H1 (cell line): ENCODE data around the gene TADA1. TPM values are rescaled to one million over a fixed set of nuclear protein-coding genes. Genes with fewer than 3 reads are reported as not detected.

ENCODE experiments used
- CTCF ChIA-PET: fragments of 300-600 bp; sonication (Branson Sonifier 250); formaldehyde crosslinking; loops from one replicate; lab custom pipeline; 2021; ENCODE audit not compliant: partially characterized antibody; lab: Charles Lee
- POLR2A ChIA-PET: fragments of 300-600 bp; sonication (Branson Sonifier 250); formaldehyde crosslinking; loops from one replicate; lab custom pipeline; 2021; ENCODE audit warnings: inconsistent platforms; ENCODE audit not compliant: partially characterized antibody; lab: Charles Lee
- DNase-seq, 2 experiments: peaks; one replicate each; pipeline versions ENCODE4 v3.0.0 to v3.0.0-alpha.2; 2010 to 2022; ENCODE audit warnings: low spot score in 2 of 2, low read depth in 1 of 2, mixed read lengths in 1 of 2
- FAIRE-seq: peaks from 2 replicates; lab custom pipeline; 2011; peaks lifted over from hg19 to GRCh38; lab: Jason Lieb, UNC
- H2AFZ ChIP-seq: 2 replicates; pipeline ENCODE4 v1.8.1; 2012; ENCODE audit warnings: low read length, inconsistent platforms
- H2AK5ac ChIP-seq: 2 replicates; pipeline ENCODE4 v1.6.1; 2013; ENCODE audit warnings: low read depth, low read length
- H2BK120ac ChIP-seq: replicated peaks from 2 replicates; pipeline ENCODE3; 2013; ENCODE audit warnings: low read depth, low read length, inconsistent platforms
- H2BK12ac ChIP-seq: 2 replicates; pipeline ENCODE4 v1.6.1; 2013; ENCODE audit warnings: low read depth, low read length
- H2BK15ac ChIP-seq: 2 replicates; pipeline ENCODE4 v1.6.1; 2013; ENCODE audit warnings: low read length
- H2BK20ac ChIP-seq: 2 replicates; pipeline ENCODE4 v1.6.1; 2013; ENCODE audit warnings: low read length
- H2BK5ac ChIP-seq: 2 replicates; pipeline ENCODE4 v1.6.1; 2013; ENCODE audit warnings: low read depth, low read length
- H3K14ac ChIP-seq: 2 replicates; pipeline ENCODE4 v1.6.1; 2013; ENCODE audit warnings: inconsistent platforms; ENCODE audit not compliant: insufficient read length
- H3K18ac ChIP-seq: 2 replicates; pipeline ENCODE4 v1.6.1; 2013; ENCODE audit warnings: low read length; ENCODE audit errors: extremely low read depth
- H3K23ac ChIP-seq: 2 replicates; pipeline ENCODE4 v1.6.1; 2013; ENCODE audit warnings: inconsistent platforms; ENCODE audit not compliant: insufficient read length
- H3K23me2 ChIP-seq: 2 replicates; pipeline ENCODE4 v1.6.1; 2013; ENCODE audit warnings: low read depth, low read length
- H3K27ac ChIP-seq: 2 replicates; pipeline ENCODE4 v1.6.1; 2011; ENCODE audit warnings: low read depth, low read length, inconsistent platforms
- H3K27me3 ChIP-seq, 4 experiments: replicated peaks in 1 of 4; 1 replicate in 1 of 4; 2 replicates in 3 of 4; pipeline versions ENCODE4 v1.6.1 to v1.8.1; 2011 to 2013; ENCODE audit warnings: low read length in 3 of 4, mild to moderate bottlenecking in 3 of 4, inconsistent platforms in 2 of 4, mixed read lengths in 2 of 4, moderate library complexity in 1 of 4; ENCODE audit not compliant: control insufficient read depth in 3 of 4, insufficient read depth in 3 of 4; ENCODE audit errors: extremely low read depth in 1 of 4
- H3K36me3 ChIP-seq, 4 experiments: 2 replicates each; pipeline versions ENCODE4 v1.6.1 to v1.8.1; 2011 to 2013; ENCODE audit warnings: mild to moderate bottlenecking in 4 of 4, low read length in 3 of 4, moderate library complexity in 2 of 4, control low read depth in 1 of 4, inconsistent platforms in 1 of 4; ENCODE audit not compliant: insufficient read depth in 4 of 4, control insufficient read depth in 2 of 4
- H3K4ac ChIP-seq: replicated peaks from 2 replicates; pipeline ENCODE3; 2013; ENCODE audit warnings: low read length, low read depth, mixed read lengths, inconsistent platforms; ENCODE audit not compliant: insufficient read length
- H3K4me1 ChIP-seq, 4 experiments: replicated peaks in 1 of 4; 1 replicate in 1 of 4; 2 replicates in 3 of 4; pipeline versions ENCODE4 v1.6.1 to v1.8.1; 2011 to 2013; ENCODE audit warnings: low read length in 3 of 4, inconsistent platforms in 2 of 4, mixed read lengths in 1 of 4; ENCODE audit not compliant: insufficient read depth in 4 of 4, control insufficient read depth in 3 of 4
- H3K4me2 ChIP-seq, 2 experiments: 2 replicates each; pipeline versions ENCODE4 v1.6.1 to v1.8.1; 2011 to 2013; ENCODE audit warnings: low read depth in 2 of 2, low read length in 2 of 2, control low read depth in 1 of 2, inconsistent platforms in 1 of 2, mild to moderate bottlenecking in 1 of 2; ENCODE audit not compliant: insufficient read depth in 1 of 2
- H3K4me3 ChIP-seq, 4 experiments: fragments of 200-600, 300-600 bp in 1 of 4; sonication (generic), shearing (Covaris generic), sonication (Bioruptor Twin) in 1 of 4; 2 replicates each; pipeline versions ENCODE4 v1.5.1 to v1.8.1; 2011 to 2016; ENCODE audit warnings: low read length in 4 of 4, low read depth in 3 of 4, control low read depth in 2 of 4, inconsistent platforms in 2 of 4, mild to moderate bottlenecking in 2 of 4, mixed read lengths in 1 of 4, moderate library complexity in 1 of 4; ENCODE audit not compliant: insufficient read depth in 2 of 4; ENCODE audit errors: extremely low read depth in 1 of 4
- H3K56ac ChIP-seq: replicated peaks from 2 replicates; pipeline ENCODE3; 2013; ENCODE audit warnings: low read depth, mild to moderate bottlenecking, mixed read lengths, low read length, inconsistent platforms; ENCODE audit not compliant: insufficient read length
- H3K79me1 ChIP-seq: 2 replicates; pipeline ENCODE4 v1.6.1; 2013; ENCODE audit warnings: low read depth, low read length, control low read depth
- H3K79me2 ChIP-seq, 2 experiments: 2 replicates each; pipeline versions ENCODE4 v1.6.1 to v1.8.1; 2012 to 2013; ENCODE audit warnings: low read length in 2 of 2, mild to moderate bottlenecking in 2 of 2, inconsistent platforms in 1 of 2; ENCODE audit not compliant: insufficient read depth in 2 of 2, control insufficient read depth in 1 of 2
- H3K9ac ChIP-seq, 4 experiments: replicated peaks in 1 of 4; 1 replicate in 1 of 4; 2 replicates in 3 of 4; pipeline versions ENCODE4 v1.6.1 to v1.8.1; 2011 to 2013; ENCODE audit warnings: low read depth in 3 of 4, low read length in 3 of 4, control low read depth in 2 of 4, mild to moderate bottlenecking in 2 of 4, moderate library complexity in 2 of 4, inconsistent platforms in 1 of 4; ENCODE audit errors: extremely low read depth in 1 of 4
- H3K9me3 ChIP-seq, 2 experiments: 2 replicates each; pipeline versions ENCODE4 v1.6.1 to v1.8.1; 2012 to 2013; ENCODE audit warnings: mild to moderate bottlenecking in 2 of 2, moderate library complexity in 2 of 2, control low read depth in 1 of 2, inconsistent platforms in 1 of 2, low read depth in 1 of 2, low read length in 1 of 2, mixed read lengths in 1 of 2; ENCODE audit not compliant: insufficient read depth in 2 of 2
- H4K20me1 ChIP-seq, 2 experiments: replicated peaks in 1 of 2; 2 replicates each; pipeline versions ENCODE3 to v1.8.1; 2011 to 2013; ENCODE audit warnings: inconsistent platforms in 2 of 2, low read length in 2 of 2, mild to moderate bottlenecking in 1 of 2; ENCODE audit not compliant: insufficient read depth in 2 of 2, control insufficient read depth in 1 of 2
- H4K5ac ChIP-seq: 2 replicates; pipeline ENCODE4 v1.6.1; 2013; ENCODE audit warnings: low read length, low read depth, mixed read lengths, inconsistent platforms; ENCODE audit not compliant: insufficient read length
- H4K8ac ChIP-seq: 2 replicates; pipeline ENCODE4 v1.8.0; 2013; ENCODE audit warnings: mild to moderate bottlenecking, moderate library complexity, low read length, inconsistent platforms; ENCODE audit not compliant: insufficient read depth; ENCODE audit errors: extremely low read depth
- H4K91ac ChIP-seq: replicated peaks from 2 replicates; pipeline ENCODE3; 2013; ENCODE audit warnings: low read length, mixed read lengths, inconsistent platforms; ENCODE audit not compliant: insufficient read length
- EZH2 ChIP-seq: fragments of 200-600 bp; sonication (generic); IDR thresholded peaks from 2 replicates; pipeline ENCODE4 v1.7.1; 2012; ENCODE audit warnings: low read depth, mild to moderate bottlenecking, moderate library complexity, low read length, inconsistent platforms; ENCODE audit not compliant: severe bottlenecking
- POLR2AphosphoS5 ChIP-seq: IDR thresholded peaks from 2 replicates; pipeline ENCODE4 v1.6.1; 2011; ENCODE audit warnings: low read depth, low read length
- WGBS, 2 experiments: shearing (Covaris generic) in 1 of 2; methylation state at CpG; one replicate each; pipeline versions ENCODE4 v1.1.6 to v1.1.7; 2013 to 2015; ENCODE audit warnings: low lambda C conversion rate in 2 of 2, mixed read lengths in 2 of 2, inconsistent platforms in 1 of 2, low coverage in 1 of 2, missing lambda C conversion rate in 1 of 2; ENCODE audit not compliant: insufficient replicate concordance in 2 of 2, insufficient coverage in 1 of 2, insufficient read length in 1 of 2; ENCODE audit errors: extremely low coverage in 1 of 2, missing lambda C conversion rate in 1 of 2; 5-methylcytosine and 5-hydroxymethylcytosine counted together
- polyA plus RNA-seq, 7 experiments: library from polyadenylated mRNA; depleted of rRNA in 3 of 7; stranded (reverse) in 5 of 7; unstranded in 2 of 7; fragments of >200 nt in 5 of 7; fragments of 200-250 nt in 2 of 7; gene quantifications; 1 replicate in 5 of 7; 2 replicates in 1 of 7; 4 replicates in 1 of 7; pipeline versions ENCODE4 v1.2.1 to v1.2.3, GENCODE V29; 2011 to 2013; ENCODE audit warnings: missing spikeins in 2 of 7, mixed read lengths in 2 of 7
- total RNA-seq: library from RNA; stranded (reverse); fragmentation: NEBNext Ultra II Directional; extraction: Animal tissue kit (Norgen Biotek cat#: 25700); gene quantifications from 2 replicates; pipeline ENCODE4 v1.2.1, GENCODE V29; 2021

TADA1 gene
- total and polyA plus RNA-seq, 2 of the 8 experiments (the other 6 are each of a cell fraction or from before 2014, with no cell fraction given): 21.1 to 23.6 TPM

DNA sequence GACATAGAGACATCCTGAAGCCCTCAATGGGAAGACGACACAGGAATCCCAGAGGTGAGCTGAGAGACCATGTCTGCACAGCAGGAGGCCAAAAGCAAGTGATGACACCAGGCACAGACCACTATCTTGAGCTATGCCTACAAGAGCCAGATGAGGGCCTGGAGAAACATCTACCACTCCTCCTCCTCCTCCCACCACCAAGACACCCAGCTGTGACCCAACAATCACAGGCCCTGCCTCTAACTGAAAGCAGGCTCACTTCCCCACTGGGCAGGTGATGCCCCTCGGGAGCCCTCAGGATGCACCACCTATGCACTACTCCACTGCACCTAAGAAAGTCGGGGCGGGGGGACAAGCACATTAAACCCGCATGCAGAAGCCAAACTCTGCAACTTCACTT, 16.5 kb downstream of the TADA1 start:
- Histone ChIP-seq H2AFZ (no peak overlapping the region), H3K9ac (no peak overlapping the region), H3K4me1 (peaks cover 3 to 15% (median 10%) of the 10 kb centered on the region in 4 experiments), H4K5ac (no peak overlapping the region), H3K18ac (peak overlapping the region; percentile 39; the same call in 1 of the 2 replicates), H3K9me3 (no peaks in the 10 kb centered on the region), H3K36me3 (peaks cover 0 to 85% (median 21%) of the 10 kb centered on the region in 4 experiments; a peak in 7 of 8 replicates), H3K4me3 (no peak overlapping the region), H3K23me2 (no peaks in the 10 kb centered on the region), H3K56ac (no peak overlapping the region), H2BK120ac (no peak overlapping the region), H4K91ac (no peak overlapping the region), H3K4me2 (peak overlapping the region in 1 of 2 experiments; percentile 14; a peak in 2 of 4 replicates), H2BK15ac (no peak overlapping the region), H3K23ac (no peak overlapping the region), H4K20me1 (peaks cover 0 to 5% of the 10 kb centered on the region in 2 experiments), H4K8ac (no peak overlapping the region; the same call in 1 of the 2 replicates), H2BK12ac (no peak overlapping the region), H3K27ac (no peak overlapping the region), H3K27me3 (no peaks in the 10 kb centered on the region), H3K14ac (no peak overlapping the region), H3K79me2 (0 out of 4 replicates have a peak, but pooled peaks cover 0 to 2% of the 10 kb centered on the region in 2 experiments), H2BK5ac (no peak overlapping the region), H3K79me1 (peaks cover 4% of the 10 kb centered on the region; the same call in 1 of the 2 replicates), H2BK20ac (no peak overlapping the region), H3K4ac (no peak overlapping the region), H2AK5ac (no peak overlapping the region)
- WGBS, 2 experiments: 86% methylated on average over 5 of the region's 5 CpGs; no CpG with 5 or more reads in 1 of the 2 experiments
- no peak for FAIRE-seq
- TF ChIP-seq EZH2 (no peak), POLR2AphosphoS5 (0 out of 2 replicates have a peak, but pooled peaks have one; percentile 13)
- POLR2A ChIA-PET: interaction anchor here (0.6 to 10.4 kb wide), 2 partner anchors 16 kb away, joined by 3 to 147 read pairs; partner anchors contain the start of gene POGK
- CTCF ChIA-PET: interaction anchor here (0.8 to 1.7 kb wide), 4 partner anchors 12 to 200 kb away, joined by 3 to 4 read pairs (median 4); partner anchors contain the start of gene TADA1
- DNase-seq: no peak
